ENCODE results near the gene IKZF5.

IKZF5 gene

DNA sequence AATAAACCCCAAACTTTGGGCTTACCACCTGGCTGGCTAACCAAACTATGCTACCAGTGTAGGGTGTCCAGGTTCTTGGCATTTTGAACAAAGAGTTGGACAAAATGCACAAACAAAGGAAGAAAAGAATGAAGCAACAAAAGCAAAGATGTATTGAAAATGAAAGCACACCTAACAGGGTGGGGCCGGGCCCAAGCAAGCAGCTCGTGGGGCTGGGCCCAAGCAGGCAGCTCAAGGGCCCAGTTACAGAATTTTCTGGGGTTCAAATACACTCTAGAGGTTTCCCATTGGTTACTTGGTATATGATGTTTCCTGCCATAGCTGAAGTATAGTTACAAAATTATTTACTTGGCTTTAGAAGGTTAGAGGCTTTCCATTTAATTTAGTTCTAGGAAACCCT is 15.9 kb upstream of the IKZF5 start:
- no peak for TF ChIP-seq CTCF (conservative IDR thresholded peaks at IDR 0.05; ENCODE audit: low read length)
- DNase-seq (ENCODE audit: low read depth) = no peak
- no peak overlapping the region for H3K4me3 ChIP-seq (ENCODE audit: low read length)

- no peak for DNase-seq (ENCODE audit: low read depth)
- H3K4me3 ChIP-seq (ENCODE audit: low read length) = no peak overlapping the region
Observed at GRCh38 chr10:123021517-123021916, 12.9 kb upstream of the IKZF5 start.

DNA sequence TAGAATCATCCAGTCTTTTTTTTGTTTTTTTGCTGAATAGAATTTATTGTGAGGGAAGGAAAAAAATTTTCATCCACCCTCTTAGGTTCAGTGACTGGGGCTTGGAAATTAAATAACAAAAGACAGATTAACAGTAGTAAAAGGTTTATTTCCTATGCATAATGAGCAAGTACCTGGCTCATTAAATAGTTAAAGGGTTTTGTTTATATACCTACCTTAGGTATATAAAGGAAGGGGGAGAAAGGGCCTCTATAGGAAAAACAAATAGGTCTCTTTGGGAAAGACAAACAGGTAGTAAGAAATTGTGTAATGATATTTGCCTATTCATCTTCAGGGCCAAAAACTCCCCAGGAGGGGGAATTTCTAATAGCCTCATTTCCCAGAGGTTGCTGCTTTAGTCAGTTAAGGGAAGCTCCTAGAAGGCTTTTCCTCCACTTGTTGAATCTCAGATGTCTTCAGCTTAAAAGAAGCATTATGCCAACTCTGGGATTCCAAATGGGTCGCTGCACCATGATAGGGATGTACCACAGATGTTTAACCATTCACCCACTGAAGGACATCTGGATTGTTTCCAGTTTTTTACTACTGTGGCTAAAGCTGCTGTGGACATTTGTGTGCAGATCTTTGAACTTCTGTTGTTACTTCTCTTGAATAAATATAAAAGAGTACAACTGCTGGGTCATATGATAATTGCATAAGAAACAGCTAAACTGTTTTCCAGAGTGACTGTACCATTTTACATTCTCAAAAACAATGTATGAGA is 11.5 kb upstream of the IKZF5 start:
- DNase-seq (ENCODE audit: low read depth) = no peak
- no peak overlapping the region for H3K4me3 ChIP-seq (ENCODE audit: low read length)
- no peak for TF ChIP-seq CTCF (conservative IDR thresholded peaks at IDR 0.05; ENCODE audit: low read length)

More at GRCh38 chr10:123021517-123021916, 12.9 kb upstream of the IKZF5 start:
- peak; percentile 28 for TF ChIP-seq CTCF (conservative IDR thresholded peaks at IDR 0.05; ENCODE audit: low read length)

DNA sequence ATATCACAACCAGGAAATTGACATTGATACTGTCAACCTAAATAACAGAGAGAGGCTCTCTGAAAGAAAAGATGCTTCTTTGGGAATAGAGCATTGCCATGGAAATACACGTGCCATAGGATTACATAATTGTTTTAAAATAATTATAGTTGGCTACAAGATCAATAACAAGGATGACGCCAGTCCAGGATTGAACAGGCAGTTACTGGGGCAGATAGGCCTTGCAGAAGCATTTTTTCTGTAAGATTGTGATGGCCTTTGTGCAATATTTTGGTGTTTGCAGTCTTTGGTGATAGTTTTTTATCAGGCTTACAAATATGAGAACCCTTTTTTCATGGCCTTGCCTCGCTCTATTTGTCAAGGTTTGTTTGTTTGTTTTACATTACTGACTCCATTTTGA is 10.7 kb upstream of the IKZF5 start:
- no peak for TF ChIP-seq CTCF (conservative IDR thresholded peaks at IDR 0.05; ENCODE audit: low read length)
- H3K4me3 ChIP-seq (ENCODE audit: low read length) = no peak overlapping the region
- no peak for DNase-seq (ENCODE audit: low read depth)

GRCh38 chr10:123018531-123018930 is 9.9 kb upstream of the IKZF5 start:
- DNase-seq (ENCODE audit: low read depth) = no peak
- H3K4me3 ChIP-seq (ENCODE audit: low read length) = no peak overlapping the region
- no peak for TF ChIP-seq CTCF (conservative IDR thresholded peaks at IDR 0.05; ENCODE audit: low read length)

GRCh38 chr10:123017421-123018165 is 9.0 kb upstream of the IKZF5 start:
- TF ChIP-seq CTCF (conservative IDR thresholded peaks at IDR 0.05; ENCODE audit: low read length) = no peak
- no peak for DNase-seq (ENCODE audit: low read depth)
- H3K4me3 ChIP-seq (ENCODE audit: low read length) = no peak overlapping the region

- H3K4me3 ChIP-seq (ENCODE audit: low read length) = no peak overlapping the region
- no peak for TF ChIP-seq CTCF (conservative IDR thresholded peaks at IDR 0.05; ENCODE audit: low read length)
- no peak for DNase-seq (ENCODE audit: low read depth)
Observed at GRCh38 chr10:123016228-123016627, 7.6 kb upstream of the IKZF5 start.

All from AG10803 (cell line).